ENCODE results near the gene UCK2. TPM values are rescaled to one million over a fixed set of nuclear protein-coding genes. Genes with fewer than 3 reads are reported as not detected.

The UCK2 gene
- total and polyA plus RNA-seq, 2 donors (not counting 1 experiment from before 2014, with no cell fraction given) = 8.9 to 11.5 TPM

DNA sequence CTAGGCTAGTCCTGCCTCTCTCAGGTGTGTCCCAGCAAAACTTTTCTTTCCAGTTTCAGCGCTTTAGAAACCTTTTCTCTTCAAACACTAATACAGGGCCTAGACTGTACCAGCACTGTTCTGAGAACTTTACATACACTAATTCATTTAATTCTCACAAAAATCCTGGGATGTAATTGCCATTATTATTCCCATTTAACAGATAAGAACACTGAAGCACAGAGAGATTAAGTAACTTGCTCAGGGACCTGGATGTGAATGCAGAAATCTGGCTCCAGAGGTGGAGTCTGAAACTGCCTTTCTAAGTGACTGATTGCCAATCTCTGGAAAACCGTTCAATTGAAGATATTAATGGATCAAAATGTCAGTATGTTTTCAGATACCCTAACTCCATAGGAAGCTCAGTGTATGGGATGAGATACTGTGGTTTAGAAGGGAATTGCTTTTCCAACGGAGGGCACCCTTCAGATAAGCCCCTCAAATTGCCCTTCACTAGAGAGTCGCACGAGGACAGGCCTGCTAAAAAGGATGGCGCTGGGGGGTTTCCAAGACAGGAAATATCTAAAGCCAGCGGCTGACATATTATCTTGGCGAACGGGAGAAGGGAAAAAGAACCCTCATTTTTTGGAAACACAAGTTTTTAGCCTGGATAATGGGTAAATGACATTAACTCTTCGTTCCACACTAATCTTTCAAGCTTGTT, 698 bp upstream of the UCK2 start:
- Histone ChIP-seq H3K4me1 (ENCODE audit: control insufficient read depth in 2 of 2, insufficient read depth in 2 of 2, low read length in 2 of 2) (peaks cover 17 to 19% of the 10 kb centered on the region in 2 donors), H3K36me3 (replicated peaks in 1 of 2; ENCODE audit: control extremely low read depth in 1 of 2, control insufficient read depth in 1 of 2, extremely low read depth in 1 of 2, insufficient read depth in 2 of 2, low read length in 1 of 2) (no peaks in the 10 kb centered on the region), H2AFZ (ENCODE audit: insufficient read depth, low read depth, low read length, poor library complexity, severe bottlenecking) (peak overlapping the region; percentile 94), H3K9ac (ENCODE audit: low read length) (peak overlapping the region; percentile 84), H4K20me1 (ENCODE audit: control insufficient read depth, insufficient read depth, low read length, poor library complexity, severe bottlenecking) (no peaks in the 10 kb centered on the region), H3K4me2 (replicated peaks; ENCODE audit: low read depth, low read length, poor library complexity, severe bottlenecking) (peak overlapping the region; percentile 86), H3K9me3 (ENCODE audit: control extremely low read depth in 1 of 3, control insufficient read depth in 2 of 3, insufficient read depth in 1 of 3, low read length in 2 of 3) (no peaks in the 10 kb centered on the region), H3K79me2 (ENCODE audit: control insufficient read depth, insufficient read depth, low read length) (peaks cover 21% of the 10 kb centered on the region), H3K27ac (ENCODE audit: low read length in 2 of 2) (peak overlapping the region in 1 of 2 donors; percentile 25), H3K4me3 (ENCODE audit: control extremely low read depth in 1 of 5, extremely low read depth in 1 of 5, insufficient read depth in 1 of 5, low read depth in 2 of 5, low read length in 4 of 5) (peak overlapping the region; percentile 19 to 88 (median 79)), H3K27me3 (replicated peaks in 1 of 4; ENCODE audit: control extremely low read depth in 1 of 4, control insufficient read depth in 3 of 4, insufficient read depth in 4 of 4, low read length in 3 of 4) (no peaks in the 10 kb centered on the region)
- DNase-seq (peak; percentile 44), ATAC-seq (ENCODE audit: low read depth) (no peak)
- intact Hi-C loops (cut with micrococcal nuclease) = loop anchor here (1.0 to 10.0 kb wide), 5 partner anchors 51 to 666 kb away; partner anchors contain the start of genes MGST3 and TMCO1
- Mint-ChIP-seq H3K9me3 (ENCODE audit: insufficient read depth) (no peaks in the 10 kb centered on the region), H3K4me3 (peak overlapping the region; percentile 92), H3K27ac (peak overlapping the region; percentile 81), H3K4me1 (peaks cover 22% of the 10 kb centered on the region), H3K27me3 (no peaks in the 10 kb centered on the region)
- POLR2A ChIA-PET = interaction anchor here (1.8 kb wide), 1 partner anchor 58 kb away, joined by 4 read pairs; the partner anchor contains the start of gene TMCO1
- CTCF ChIA-PET = interaction anchor here (0.6 to 1.2 kb wide), 2 partner anchors 28 to 129 kb away, joined by 3 to 4 read pairs; partner anchors contain the start of gene ALDH9A1
- WGBS (ENCODE audit: insufficient coverage) = 100% methylated on average over 1 of the region's 10 CpGs
- TF ChIP-seq EZH2 (IDR thresholded peaks at IDR 0.05; ENCODE audit: borderline replicate concordance, insufficient read depth, low read depth, low read length, poor library complexity, severe bottlenecking) = no peak
- TF ChIP-seq, protein P1, sequence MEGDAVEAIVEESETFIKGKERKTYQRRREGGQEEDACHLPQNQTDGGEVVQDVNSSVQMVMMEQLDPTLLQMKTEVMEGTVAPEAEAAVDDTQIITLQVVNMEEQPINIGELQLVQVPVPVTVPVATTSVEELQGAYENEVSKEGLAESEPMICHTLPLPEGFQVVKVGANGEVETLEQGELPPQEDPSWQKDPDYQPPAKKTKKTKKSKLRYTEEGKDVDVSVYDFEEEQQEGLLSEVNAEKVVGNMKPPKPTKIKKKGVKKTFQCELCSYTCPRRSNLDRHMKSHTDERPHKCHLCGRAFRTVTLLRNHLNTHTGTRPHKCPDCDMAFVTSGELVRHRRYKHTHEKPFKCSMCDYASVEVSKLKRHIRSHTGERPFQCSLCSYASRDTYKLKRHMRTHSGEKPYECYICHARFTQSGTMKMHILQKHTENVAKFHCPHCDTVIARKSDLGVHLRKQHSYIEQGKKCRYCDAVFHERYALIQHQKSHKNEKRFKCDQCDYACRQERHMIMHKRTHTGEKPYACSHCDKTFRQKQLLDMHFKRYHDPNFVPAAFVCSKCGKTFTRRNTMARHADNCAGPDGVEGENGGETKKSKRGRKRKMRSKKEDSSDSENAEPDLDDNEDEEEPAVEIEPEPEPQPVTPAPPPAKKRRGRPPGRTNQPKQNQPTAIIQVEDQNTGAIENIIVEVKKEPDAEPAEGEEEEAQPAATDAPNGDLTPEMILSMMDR (IDR thresholded peaks at IDR 0.05) = no peak

All from B cell (primary cell).